Heart right ventricle (tissue), 16 donors: ENCODE data around the gene FBXO15. TPM values are rescaled to one million over a fixed set of nuclear protein-coding genes. Genes with fewer than 3 reads are reported as not detected.

ENCODE experiments used
- ATAC-seq, 8 donors: fragments of 200-7000 bp; cut with Tn5 transposase; one replicate each; pipeline ENCODE4 v1.9.1; 2020; ENCODE audit warnings: mild to moderate bottlenecking in 8 of 8, moderate library complexity in 8 of 8, moderate number of reproducible peaks in 1 of 8
- DNase-seq, 2 donors: peaks; one replicate each; pipeline ENCODE4 v3.0.0-alpha.2; 2020
- H3K27ac ChIP-seq, 10 donors: fragments of 200-600 bp; sonication (generic) in 2 of 10; one replicate each; pipeline versions ENCODE4 v1.5.0 to v1.8.0; 2020 to 2022; ENCODE audit warnings: mild to moderate bottlenecking in 3 of 10
- H3K27me3 ChIP-seq, 7 donors: fragments of 200-600 bp; one replicate each; pipeline ENCODE4 v1.8.0; 2021 to 2022; ENCODE audit warnings: mild to moderate bottlenecking in 2 of 7
- H3K36me3 ChIP-seq, 9 donors: fragments of 200-600 bp; sonication (generic) in 1 of 9; one replicate each; pipeline versions ENCODE4 v1.5.0 to v1.8.0; 2020 to 2022; ENCODE audit warnings: mild to moderate bottlenecking in 2 of 9
- H3K4me1 ChIP-seq, 9 donors: fragments of 200-600 bp; sonication (generic) in 1 of 9; one replicate each; pipeline versions ENCODE4 v1.5.0 to v1.8.0; 2020 to 2022; ENCODE audit warnings: mild to moderate bottlenecking in 4 of 9
- H3K4me3 ChIP-seq, 10 donors: fragments of 200-600 bp; sonication (generic) in 2 of 10; one replicate each; pipeline versions ENCODE4 v1.5.0 to v1.8.0; 2020 to 2022; ENCODE audit warnings: mild to moderate bottlenecking in 7 of 10, moderate library complexity in 2 of 10
- H3K9me3 ChIP-seq, 11 donors: fragments of 200-600 bp in 10 of 11; sonication (generic) in 2 of 11; one replicate each; pipeline versions ENCODE4 v1.5.0 to v1.8.0; 2013 to 2022; ENCODE audit warnings: mild to moderate bottlenecking in 2 of 11, control low read depth in 1 of 11, moderate library complexity in 1 of 11
- WGBS, 2 donors: extraction: QIAGEN DNeasy Blood & Tissue Kit; methylation state at CpG; one replicate each; pipeline ENCODE4 v1.1.7; 2013; ENCODE audit warnings: inconsistent platforms in 1 of 2; 5-methylcytosine and 5-hydroxymethylcytosine counted together
- intact Hi-C, 10 donors: fragments of 100-400 bp; cut with DNase I; formaldehyde crosslinking; loops; one replicate each; pipeline versions ENCODE4 v1.11.1 to v1.14.2; 2022
- polyA plus RNA-seq, 2 donors: library from polyadenylated mRNA; stranded (reverse); fragments of 200-250 nt; gene quantifications; one replicate each; pipeline ENCODE4 v1.2.3, GENCODE V29; 2013
- total RNA-seq, 10 donors: library from RNA; stranded (reverse); fragmentation: NEBNext Ultra II Directional in 3 of 10; extraction: Animal tissue kit (Norgen Biotek cat#: 25700) in 3 of 10; gene quantifications; one replicate each; pipeline versions ENCODE4 v1.2.1 to v1.2.4, GENCODE V29; 2021 to 2023
- TF ChIP-seq, protein P1 (sequence below), 9 donors: fragments of 200-600 bp; sonication (generic) in 2 of 9; IDR thresholded peaks; one replicate each; pipeline versions ENCODE4 v1.5.0 to v1.8.0; 2021 to 2022; ENCODE audit warnings: antibody characterized with exemption in 9 of 9, mild to moderate bottlenecking in 5 of 9, moderate library complexity in 1 of 9
- donor health status: Arrhythmogenic right ventricular cardiomyopathy.
- donor health status: ischemic (EF 13 %, LVEDD 7.1; RV severe dilation, severe dysfunction).
- donor health status: healthy with polysubstance abuse.
- donor health status: DM: no; HTN: yes; CAD: no.
- donor health status: DM: no; HTN: no; CAD: no.
- donor health status: ischemic (EF 25% LVEDD 6.9; RV normal size, moderate dysfunction).
- donor health status: ischemic (EF 25% LVEDD 5.7; RV mildly dilated, moderate dysfunction).
- donor health status: healthy.
- donor health status: DM: yes; HTN: yes; CAD: no.
- donor health status: Ischemic cardiomyopathy.
- donor health status: ischemic (EF 35%, LVEDD 5.7; RV mildly dilated, moderate dysfunction).
- donor health status: nonischemic (EF 11% LVEDD 7.7; RV severe dilation, severe dysfunction).
- donor health status: DM: yes; HTN: yes; CAD: no.
- donor health status: PGD.
- donor health status: ischemic (EF 29% LVEDD 5.4; RV normal size, mild dysfunction).
- donor health status: nonischemic (EF 23%, LVEDD 6.1; RV moderate dilation, normal function).

FBXO15 gene
- total and polyA plus RNA-seq, 12 donors = 0.14 to 1.3 (median 0.38) TPM; not detected in 3

DNA sequence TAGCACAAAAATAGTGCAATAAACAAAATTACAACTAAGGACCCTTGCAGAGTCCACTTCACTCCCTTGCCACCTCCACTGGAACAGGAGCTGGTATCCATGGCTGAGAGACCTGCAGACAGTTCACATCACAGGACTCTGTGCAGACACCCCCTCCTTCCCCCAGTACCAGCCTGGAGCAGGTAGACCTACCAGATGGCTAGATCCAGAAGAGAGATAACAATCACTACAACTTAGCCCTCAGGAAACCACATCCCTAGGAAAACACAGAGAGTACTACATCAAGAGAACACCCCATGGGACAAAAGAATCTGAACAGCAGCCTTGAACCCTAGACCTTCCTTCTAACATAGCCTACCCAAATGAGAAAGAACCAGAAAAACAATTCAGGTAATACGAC is 49.8 kb downstream of the FBXO15 start:
- Histone ChIP-seq H3K36me3 (no peaks in the 10 kb centered on the region), H3K27ac (no peak overlapping the region), H3K9me3 (peaks cover 0 to 26% (median 11%) of the 10 kb centered on the region in 11 donors), H3K4me1 (no peaks in the 10 kb centered on the region), H3K4me3 (no peak overlapping the region), H3K27me3 (no peaks in the 10 kb centered on the region)
- 70 to 74% methylated on average over 1 of the region's 1 CpG for WGBS, 2 donors
- intact Hi-C loops = no loop called here
- TF ChIP-seq, protein P1, sequence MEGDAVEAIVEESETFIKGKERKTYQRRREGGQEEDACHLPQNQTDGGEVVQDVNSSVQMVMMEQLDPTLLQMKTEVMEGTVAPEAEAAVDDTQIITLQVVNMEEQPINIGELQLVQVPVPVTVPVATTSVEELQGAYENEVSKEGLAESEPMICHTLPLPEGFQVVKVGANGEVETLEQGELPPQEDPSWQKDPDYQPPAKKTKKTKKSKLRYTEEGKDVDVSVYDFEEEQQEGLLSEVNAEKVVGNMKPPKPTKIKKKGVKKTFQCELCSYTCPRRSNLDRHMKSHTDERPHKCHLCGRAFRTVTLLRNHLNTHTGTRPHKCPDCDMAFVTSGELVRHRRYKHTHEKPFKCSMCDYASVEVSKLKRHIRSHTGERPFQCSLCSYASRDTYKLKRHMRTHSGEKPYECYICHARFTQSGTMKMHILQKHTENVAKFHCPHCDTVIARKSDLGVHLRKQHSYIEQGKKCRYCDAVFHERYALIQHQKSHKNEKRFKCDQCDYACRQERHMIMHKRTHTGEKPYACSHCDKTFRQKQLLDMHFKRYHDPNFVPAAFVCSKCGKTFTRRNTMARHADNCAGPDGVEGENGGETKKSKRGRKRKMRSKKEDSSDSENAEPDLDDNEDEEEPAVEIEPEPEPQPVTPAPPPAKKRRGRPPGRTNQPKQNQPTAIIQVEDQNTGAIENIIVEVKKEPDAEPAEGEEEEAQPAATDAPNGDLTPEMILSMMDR (IDR thresholded peaks at IDR 0.05) = no peak
- ATAC-seq = no peak
- DNase-seq = no peak

DNA sequence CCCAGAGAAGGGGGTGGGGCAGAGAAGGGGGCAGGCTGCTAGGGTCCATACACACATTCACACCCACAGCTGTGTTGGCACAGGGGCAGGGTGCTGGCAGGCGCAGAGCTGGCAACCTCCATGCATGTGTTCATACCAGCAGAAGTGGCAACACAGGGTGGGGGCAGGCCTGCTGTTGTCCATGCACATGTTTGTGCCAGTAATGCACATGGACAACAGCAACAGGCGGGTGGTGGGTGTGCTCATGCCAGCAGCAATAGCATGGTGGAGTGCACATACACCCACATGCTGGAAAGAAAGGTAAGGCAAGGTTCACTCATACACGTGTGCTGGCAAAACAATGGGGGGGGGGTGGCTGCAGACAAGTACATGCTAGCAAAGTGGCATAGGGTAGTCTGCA is 54.7 kb downstream of the FBXO15 start:
- H3K4me1 ChIP-seq = no peaks in the 10 kb centered on the region

DNA sequence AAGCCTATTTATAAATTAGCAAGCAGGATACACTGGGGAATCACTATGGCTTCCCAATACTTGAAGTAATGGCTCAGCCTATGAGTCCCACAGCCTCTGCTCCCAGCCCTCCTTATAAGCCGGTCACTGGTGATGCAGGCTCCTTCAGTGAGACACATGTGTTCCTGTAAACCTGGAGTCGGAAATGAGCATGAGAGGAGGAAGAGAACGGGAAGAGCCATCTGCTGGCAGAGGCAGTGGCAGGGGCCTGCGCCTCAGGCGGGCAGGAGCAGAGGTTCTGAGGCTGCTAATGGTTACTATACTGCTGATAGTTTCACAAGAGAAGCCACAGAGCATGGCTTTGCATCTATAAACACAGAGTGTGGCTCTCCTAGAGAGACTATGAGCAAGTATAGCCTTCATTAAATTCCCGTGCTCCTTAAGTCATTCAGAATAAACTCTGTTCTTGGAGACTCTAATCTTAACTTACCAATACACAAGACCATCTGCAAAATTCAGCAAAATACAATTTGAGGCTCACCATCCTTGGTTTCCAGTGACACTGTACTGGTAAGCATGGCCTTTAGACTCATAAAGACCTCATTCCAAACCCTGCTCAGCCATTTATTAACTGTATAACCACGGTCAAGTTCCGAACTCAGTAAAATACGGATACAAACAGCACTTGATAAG is 63.3 kb downstream of the FBXO15 start:
- DNase-seq (no peak), ATAC-seq (no peak)
- TF ChIP-seq, protein P1 (IDR thresholded peaks at IDR 0.05) = no peak
- Histone ChIP-seq H3K4me1 (peaks cover 0 to 5% (median 0%) of the 10 kb centered on the region in 9 donors), H3K27ac (no peak overlapping the region), H3K9me3 (peaks cover 0 to 14% (median 3%) of the 10 kb centered on the region in 11 donors), H3K4me3 (no peak overlapping the region), H3K27me3 (no peaks in the 10 kb centered on the region), H3K36me3 (no peaks in the 10 kb centered on the region)
- WGBS, 2 donors = 75 to 78% methylated on average over 9 of the region's 9 CpGs
- intact Hi-C loops = no loop called here

More for the DNA sequence above, 54.7 kb downstream of the FBXO15 start:
- ATAC-seq = no peak
- WGBS, 2 donors = 87% methylated on average over 3 of the region's 3 CpGs
- Histone ChIP-seq H3K27me3 (no peaks in the 10 kb centered on the region), H3K27ac (no peak overlapping the region), H3K9me3 (peaks cover 0 to 25% (median 3%) of the 10 kb centered on the region in 11 donors), H3K4me3 (no peak overlapping the region), H3K36me3 (no peaks in the 10 kb centered on the region)
- intact Hi-C loops = no loop called here
- no peak for DNase-seq
- TF ChIP-seq, protein P1 (IDR thresholded peaks at IDR 0.05) = no peak

GRCh38 chr18:74083557-74083952 is 64.1 kb downstream of the FBXO15 start:
- intact Hi-C loops = no loop called here
- ATAC-seq (no peak), DNase-seq (no peak)
- peaks cover 0 to 9% (median 0%) of the 10 kb centered on the region in 11 donors for H3K9me3 ChIP-seq
- peaks cover 0 to 5% (median 0%) of the 10 kb centered on the region in 9 donors for H3K4me1 ChIP-seq
- no peaks in the 10 kb centered on the region for H3K36me3 ChIP-seq
- 59 to 79% methylated on average over 3 of the region's 3 CpGs for WGBS, 2 donors
- TF ChIP-seq, protein P1 (IDR thresholded peaks at IDR 0.05) = no peak
- H3K27ac ChIP-seq = no peak overlapping the region
- no peak overlapping the region for H3K4me3 ChIP-seq
- no peaks in the 10 kb centered on the region for H3K27me3 ChIP-seq
